Mesenchymal stem cell (in vitro differentiated cells and primary cell): ENCODE results near the gene ESR1. TPM values are rescaled to one million over a fixed set of nuclear protein-coding genes. Genes with fewer than 3 reads are reported as not detected.

Experiments used
- DNase-seq: peaks from one replicate; pipeline ENCODE4 v3.0.0-alpha.2; 2013
- H2AFZ ChIP-seq: one replicate; pipeline ENCODE4 v1.6.1; 2013; ENCODE audit warnings: low read depth, mild to moderate bottlenecking, control low read depth, inconsistent platforms, low read length, moderate library complexity
- H2AK5ac ChIP-seq: 2 replicates; pipeline ENCODE4 v1.6.1; 2013; ENCODE audit warnings: low read length, moderate library complexity, mild to moderate bottlenecking, inconsistent platforms; ENCODE audit not compliant: severe bottlenecking
- H2BK120ac ChIP-seq: one replicate; pipeline ENCODE4 v1.6.1; 2013; ENCODE audit warnings: low read depth, mild to moderate bottlenecking, inconsistent platforms, low read length, moderate library complexity
- H2BK12ac ChIP-seq, 2 experiments: one replicate each; pipeline ENCODE4 v1.6.1; 2013; ENCODE audit warnings: inconsistent platforms in 2 of 2, low read length in 2 of 2, mild to moderate bottlenecking in 2 of 2, moderate library complexity in 2 of 2, control low read depth in 1 of 2
- H2BK15ac ChIP-seq: one replicate; pipeline ENCODE4 v1.6.1; 2013; ENCODE audit warnings: mild to moderate bottlenecking, low read depth, inconsistent platforms; ENCODE audit not compliant: poor library complexity, severe bottlenecking
- H2BK5ac ChIP-seq: 2 replicates; pipeline ENCODE4 v1.6.1; 2013; ENCODE audit warnings: low read depth, mild to moderate bottlenecking, low read length, control low read depth, inconsistent platforms; ENCODE audit not compliant: poor library complexity, severe bottlenecking
- H3K14ac ChIP-seq, 2 experiments: one replicate each; pipeline ENCODE4 v1.6.1; 2013; ENCODE audit warnings: inconsistent platforms in 2 of 2, low read length in 2 of 2, control low read depth in 1 of 2, mild to moderate bottlenecking in 1 of 2, moderate library complexity in 1 of 2
- H3K18ac ChIP-seq, 2 experiments: one replicate each; pipeline ENCODE4 v1.6.1; 2013; ENCODE audit warnings: inconsistent platforms in 2 of 2, low read length in 2 of 2, control low read depth in 1 of 2, low read depth in 1 of 2, mild to moderate bottlenecking in 1 of 2
- H3K23ac ChIP-seq, 2 experiments: one replicate each; pipeline ENCODE4 v1.6.1; 2013; ENCODE audit warnings: inconsistent platforms in 2 of 2, low read length in 2 of 2, mild to moderate bottlenecking in 2 of 2, moderate library complexity in 2 of 2, control low read depth in 1 of 2
- H3K27ac ChIP-seq: 2 replicates; pipeline ENCODE4 v1.5.1; 2013; ENCODE audit warnings: mild to moderate bottlenecking, moderate library complexity, low read length, control low read depth, inconsistent platforms; ENCODE audit not compliant: poor library complexity, severe bottlenecking
- H3K27me3 ChIP-seq, 2 experiments: 2 replicates each; pipeline versions ENCODE4 v1.6.1 to v1.7.0; 2013; ENCODE audit warnings: low read length in 2 of 2, mild to moderate bottlenecking in 2 of 2, moderate library complexity in 2 of 2, control low read depth in 1 of 2, inconsistent platforms in 1 of 2; ENCODE audit not compliant: control insufficient read depth in 1 of 2, insufficient read depth in 1 of 2
- H3K36me3 ChIP-seq, 2 experiments: 2 replicates each; pipeline versions ENCODE4 v1.6.1 to v1.7.0; 2013; ENCODE audit warnings: low read length in 2 of 2, control low read depth in 1 of 2, inconsistent platforms in 1 of 2, low read depth in 1 of 2, mild to moderate bottlenecking in 1 of 2; ENCODE audit not compliant: insufficient read depth in 2 of 2, control insufficient read depth in 1 of 2
- H3K4ac ChIP-seq, 2 experiments: one replicate each; pipeline ENCODE4 v1.6.1; 2013; ENCODE audit warnings: inconsistent platforms in 2 of 2, low read length in 2 of 2, mild to moderate bottlenecking in 2 of 2, moderate library complexity in 2 of 2, control low read depth in 1 of 2, low read depth in 1 of 2
- H3K4me1 ChIP-seq: 2 replicates; pipeline ENCODE4 v1.6.1; 2013; ENCODE audit warnings: low read depth, low read length, control low read depth; ENCODE audit not compliant: control insufficient read depth, insufficient read depth
- H3K4me2 ChIP-seq: 2 replicates; pipeline ENCODE4 v1.6.1; 2013; ENCODE audit warnings: low read length, mild to moderate bottlenecking, inconsistent platforms; ENCODE audit not compliant: poor library complexity, severe bottlenecking
- H3K4me3 ChIP-seq, 2 experiments: 2 replicates each; pipeline versions ENCODE4 v1.5.1 to v1.7.0; 2013; ENCODE audit warnings: low read length in 2 of 2, mild to moderate bottlenecking in 2 of 2, control low read depth in 1 of 2, low read depth in 1 of 2; ENCODE audit not compliant: insufficient read depth in 1 of 2
- H3K79me1 ChIP-seq: replicated peaks from 2 replicates; pipeline ENCODE4 v1.6.1; 2013; ENCODE audit warnings: mild to moderate bottlenecking, control low read depth, low read length, inconsistent platforms; ENCODE audit not compliant: poor library complexity, severe bottlenecking
- H3K9ac ChIP-seq: 2 replicates; pipeline ENCODE4 v1.7.0; 2013; ENCODE audit warnings: mild to moderate bottlenecking, low read length, moderate library complexity
- H3K9me3 ChIP-seq: 2 replicates; pipeline ENCODE4 v1.7.0; 2013; ENCODE audit warnings: mild to moderate bottlenecking, low read length; ENCODE audit not compliant: control insufficient read depth
- H4K8ac ChIP-seq: one replicate; pipeline ENCODE4 v1.6.1; 2013; ENCODE audit warnings: inconsistent platforms, mild to moderate bottlenecking, low read length, moderate library complexity
- H4K91ac ChIP-seq: one replicate; pipeline ENCODE4 v1.6.1; 2013; ENCODE audit warnings: mild to moderate bottlenecking, low read length, inconsistent platforms
- WGBS: methylation state at CpG from one replicate; pipeline ENCODE4 v1.1.7; 2013; ENCODE audit warnings: mixed read lengths; 5-methylcytosine and 5-hydroxymethylcytosine counted together
- polyA plus RNA-seq, 2 experiments: library from polyadenylated mRNA; stranded (reverse); fragments of 200-250 nt; gene quantifications; one replicate each; pipeline ENCODE4 v1.2.3, GENCODE V29; 2013

ESR1 gene
- not detected for polyA plus RNA-seq (2013, experiment 1 of 2)
- not detected for polyA plus RNA-seq (2013, experiment 2 of 2)

DNA sequence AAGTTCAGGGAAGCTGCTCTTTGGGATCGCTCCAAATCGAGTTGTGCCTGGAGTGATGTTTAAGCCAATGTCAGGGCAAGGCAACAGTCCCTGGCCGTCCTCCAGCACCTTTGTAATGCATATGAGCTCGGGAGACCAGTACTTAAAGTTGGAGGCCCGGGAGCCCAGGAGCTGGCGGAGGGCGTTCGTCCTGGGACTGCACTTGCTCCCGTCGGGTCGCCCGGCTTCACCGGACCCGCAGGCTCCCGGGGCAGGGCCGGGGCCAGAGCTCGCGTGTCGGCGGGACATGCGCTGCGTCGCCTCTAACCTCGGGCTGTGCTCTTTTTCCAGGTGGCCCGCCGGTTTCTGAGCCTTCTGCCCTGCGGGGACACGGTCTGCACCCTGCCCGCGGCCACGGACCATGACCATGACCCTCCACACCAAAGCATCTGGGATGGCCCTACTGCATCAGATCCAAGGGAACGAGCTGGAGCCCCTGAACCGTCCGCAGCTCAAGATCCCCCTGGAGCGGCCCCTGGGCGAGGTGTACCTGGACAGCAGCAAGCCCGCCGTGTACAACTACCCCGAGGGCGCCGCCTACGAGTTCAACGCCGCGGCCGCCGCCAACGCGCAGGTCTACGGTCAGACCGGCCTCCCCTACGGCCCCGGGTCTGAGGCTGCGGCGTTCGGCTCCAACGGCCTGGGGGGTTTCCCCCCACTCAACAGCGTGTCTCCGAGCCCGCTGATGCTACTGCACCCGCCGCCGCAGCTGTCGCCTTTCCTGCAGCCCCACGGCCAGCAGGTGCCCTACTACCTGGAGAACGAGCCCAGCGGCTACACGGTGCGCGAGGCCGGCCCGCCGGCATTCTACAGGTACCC is at the start of gene ESR1:
Gene ESR1, plus strand, starts transcription at position 170 of the 858 bp plus-strand sequence. Its CDS starts 231 bp downstream, at position 401.
- Histone ChIP-seq H3K27me3 (peaks cover 22 to 50% of the 10 kb centered on the region in 2 experiments), H4K8ac (no peak within 1 kb of the TSS), H4K91ac (no peak within 1 kb of the TSS), H2BK15ac (no peak within 1 kb of the TSS), H2AFZ (no peak within 1 kb of the TSS), H3K18ac (no peak within 1 kb of the TSS), H2AK5ac (no peak within 1 kb of the TSS), H3K9ac (peak within 1 kb of the TSS; percentile 48), H3K79me1 (no peaks in the 10 kb centered on the region), H3K27ac (no peak within 1 kb of the TSS), H2BK12ac (no peak within 1 kb of the TSS), H3K4me2 (peak within 1 kb of the TSS; percentile 70), H3K14ac (no peak within 1 kb of the TSS), H3K36me3 (peaks cover 0 to 7% of the 10 kb centered on the region in 2 experiments), H2BK120ac (no peak within 1 kb of the TSS), H3K4me1 (peaks cover 13% of the 10 kb centered on the region), H3K4me3 (peak within 1 kb of the TSS; percentile 35 to 61), H3K4ac (no peak within 1 kb of the TSS), H3K23ac (no peak within 1 kb of the TSS), H2BK5ac (no peak within 1 kb of the TSS), H3K9me3 (no peaks in the 10 kb centered on the region)
- 2% methylated on average over 60 of the region's 73 CpGs for WGBS
- peak; percentile 2 for DNase-seq

DNA sequence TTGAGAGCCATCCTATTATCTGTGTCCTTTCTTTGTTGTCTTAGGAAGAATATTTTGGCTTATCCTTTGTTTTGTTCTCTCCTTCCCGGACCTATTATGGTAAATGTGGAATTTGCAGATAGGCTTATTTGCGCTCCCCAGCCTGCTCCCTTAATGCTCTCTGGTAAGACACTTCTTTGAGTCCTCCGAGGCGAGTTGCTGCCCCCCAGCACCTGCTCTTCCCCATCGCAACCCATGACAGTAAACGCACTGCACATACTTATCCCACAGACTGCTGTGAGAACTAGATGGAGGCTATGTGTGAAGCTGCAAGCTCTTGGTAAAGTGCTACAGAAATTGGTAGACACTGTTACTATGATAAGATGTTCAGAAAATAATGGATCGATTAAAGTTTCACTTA is 47.0 kb upstream of the ESR1 start:
- no peaks in the 10 kb centered on the region for H3K9me3 ChIP-seq
- no peak overlapping the region for H4K8ac ChIP-seq
- 100% methylated on average over 2 of the region's 7 CpGs for WGBS
- no peak overlapping the region for H2BK12ac ChIP-seq
- H2AFZ ChIP-seq, result no peak overlapping the region
- H3K27ac ChIP-seq, result no peak overlapping the region
- no peak overlapping the region for H2BK5ac ChIP-seq
- no peak overlapping the region for H3K14ac ChIP-seq
- DNase-seq, result no peak
- peaks cover 4% of the 10 kb centered on the region for H3K4me1 ChIP-seq
- no peak overlapping the region for H3K18ac ChIP-seq
- H3K27me3 ChIP-seq, result peaks cover 0 to 7% of the 10 kb centered on the region in 2 experiments
- no peak overlapping the region for H3K23ac ChIP-seq
- H2AK5ac ChIP-seq, result no peak overlapping the region
- H2BK120ac ChIP-seq, result no peak overlapping the region
- H3K79me1 ChIP-seq, result no peaks in the 10 kb centered on the region
- H3K36me3 ChIP-seq, result no peaks in the 10 kb centered on the region
- no peak overlapping the region for H2BK15ac ChIP-seq
- no peak overlapping the region for H3K4ac ChIP-seq
- H3K4me3 ChIP-seq, result no peak overlapping the region
- H3K4me2 ChIP-seq, result no peak overlapping the region
- no peak overlapping the region for H3K9ac ChIP-seq
- no peak overlapping the region for H4K91ac ChIP-seq

DNA sequence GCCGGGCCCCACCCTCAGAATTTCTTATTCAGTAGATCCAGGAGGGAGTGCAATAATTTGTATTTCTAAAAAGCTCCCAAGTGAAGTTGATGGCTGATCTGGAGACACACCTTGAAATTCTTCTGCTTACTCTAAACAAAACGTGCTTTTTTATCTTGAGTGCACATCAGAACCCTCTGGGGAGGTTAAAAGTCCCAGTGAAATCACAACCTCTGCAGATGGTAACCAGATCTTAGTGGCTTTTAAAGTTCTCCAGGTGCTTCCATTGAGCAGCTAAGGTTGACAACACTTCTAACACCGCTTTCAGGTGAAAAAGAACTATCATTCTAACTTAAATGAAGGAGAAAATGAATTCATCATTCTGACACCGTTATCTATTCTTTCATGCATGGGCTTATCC is 45.6 kb upstream of the ESR1 start:
- 64% methylated on average over 2 of the region's 4 CpGs for WGBS
- Histone ChIP-seq H3K23ac (no peak overlapping the region), H3K4me3 (no peak overlapping the region), H3K9ac (no peak overlapping the region), H2BK12ac (no peak overlapping the region), H2BK120ac (no peak overlapping the region), H3K27me3 (peaks cover 0 to 7% of the 10 kb centered on the region in 2 experiments), H4K8ac (no peak overlapping the region), H2BK15ac (no peak overlapping the region), H3K4me1 (peaks cover 4% of the 10 kb centered on the region), H2BK5ac (no peak overlapping the region), H2AFZ (no peak overlapping the region), H3K14ac (no peak overlapping the region), H3K4me2 (no peak overlapping the region), H3K36me3 (no peaks in the 10 kb centered on the region), H4K91ac (no peak overlapping the region), H2AK5ac (no peak overlapping the region), H3K9me3 (no peaks in the 10 kb centered on the region), H3K79me1 (no peaks in the 10 kb centered on the region), H3K27ac (no peak overlapping the region), H3K18ac (no peak overlapping the region), H3K4ac (no peak overlapping the region)
- DNase-seq, result no peak

DNA sequence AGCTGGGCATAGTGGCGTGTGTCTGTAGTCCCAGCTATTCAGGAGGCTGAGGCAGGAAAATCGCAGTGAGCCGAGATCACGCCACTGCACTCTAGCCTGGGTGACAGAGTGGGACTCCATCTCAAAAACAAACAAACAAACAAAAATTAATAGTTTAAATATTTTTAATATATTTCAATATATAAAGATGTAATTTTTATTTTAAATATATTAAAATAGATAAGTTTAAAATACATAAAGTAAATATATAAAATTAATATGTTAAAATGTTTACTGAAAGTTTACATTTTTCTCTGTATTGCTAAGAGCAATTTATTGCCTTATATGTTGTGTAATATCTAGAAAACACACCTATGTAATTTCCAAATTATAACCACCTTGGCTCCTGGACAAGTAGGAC is 44.7 kb upstream of the ESR1 start:
- Histone ChIP-seq H3K27ac (no peak overlapping the region), H3K4ac (no peak overlapping the region), H3K9ac (peak overlapping the region; percentile 72), H2BK15ac (no peak overlapping the region), H3K27me3 (peaks cover 0 to 7% of the 10 kb centered on the region in 2 experiments), H3K14ac (no peak overlapping the region), H4K91ac (no peak overlapping the region), H3K4me3 (peak overlapping the region in 1 of 2 experiments; percentile 72), H3K4me2 (no peak overlapping the region), H2BK120ac (no peak overlapping the region), H3K18ac (no peak overlapping the region), H3K36me3 (no peaks in the 10 kb centered on the region), H2AFZ (no peak overlapping the region), H2BK5ac (no peak overlapping the region), H3K23ac (no peak overlapping the region), H3K9me3 (no peaks in the 10 kb centered on the region), H3K4me1 (peaks cover 4% of the 10 kb centered on the region), H4K8ac (no peak overlapping the region), H3K79me1 (no peaks in the 10 kb centered on the region), H2AK5ac (no peak overlapping the region), H2BK12ac (no peak overlapping the region)
- no peak for DNase-seq
- WGBS, result no CpG with 5 or more reads among the region's 4 CpGs
